A673 (cell line): ENCODE measurements around the gene ZNF91. TPM values are rescaled to one million over a fixed set of nuclear protein-coding genes. Genes with fewer than 3 reads are reported as not detected.

ENCODE experiments used
- BruUV-seq: library from RNA; stranded (reverse); fragments of 400-500 nt; replicated peaks from 2 replicates; lab custom pipeline; 2021; lab: Mats Ljungman, UMichigan
- CTCF ChIA-PET: fragments of 300-600 bp; sonication (Branson Sonifier 250); formaldehyde crosslinking; loops from one replicate; lab custom pipeline; 2022; ENCODE audit warnings: antibody characterized with exemption; lab: Charles Lee
- POLR2A ChIA-PET: fragments of 300-600 bp; sonication (Branson Sonifier 250); formaldehyde crosslinking; loops from one replicate; lab custom pipeline; 2022; ENCODE audit warnings: antibody characterized with exemption; ENCODE audit not compliant: low non-redundant PET; lab: Charles Lee
- DNase-seq: peaks from one replicate; pipeline ENCODE4 v3.0.0-alpha.2; 2015; ENCODE audit warnings: low spot score
- H3K27ac ChIP-seq: fragments of 200-600 bp; sonication (generic); 2 replicates; pipeline ENCODE4 v1.5.1; 2016; ENCODE audit warnings: mixed run types, low read depth, mild to moderate bottlenecking, mixed read lengths, antibody characterized with exemption, low read length; ENCODE audit not compliant: poor library complexity, severe bottlenecking
- H3K27me3 ChIP-seq: fragments of 200-600 bp; sonication (generic); replicated peaks from 2 replicates; pipeline ENCODE4 v1.6.1; 2017; ENCODE audit warnings: mixed run types, low read depth, mild to moderate bottlenecking, mixed read lengths, antibody characterized with exemption, low read length; ENCODE audit not compliant: insufficient read depth, poor library complexity
- H3K36me3 ChIP-seq: fragments of 200-600 bp; sonication (generic); 2 replicates; pipeline ENCODE4 v1.6.1; 2016; ENCODE audit warnings: mixed run types, mild to moderate bottlenecking, mixed read lengths, antibody characterized with exemption, low read length; ENCODE audit not compliant: insufficient read depth, poor library complexity, severe bottlenecking
- H3K4me1 ChIP-seq: fragments of 200-600 bp; sonication (generic); 2 replicates; pipeline ENCODE4 v1.6.1; 2017; ENCODE audit warnings: mixed run types, mild to moderate bottlenecking, mixed read lengths, antibody characterized with exemption, low read length; ENCODE audit not compliant: insufficient read depth, poor library complexity, severe bottlenecking
- H3K4me3 ChIP-seq: fragments of 200-600 bp; sonication (generic); 2 replicates; pipeline ENCODE4 v1.5.1; 2016; ENCODE audit warnings: low read depth, mixed run types, mild to moderate bottlenecking, mixed read lengths, low read length; ENCODE audit not compliant: poor library complexity, severe bottlenecking
- H3K9me3 ChIP-seq: fragments of 200-600 bp; sonication (generic); 2 replicates; pipeline ENCODE4 v1.6.1; 2016; ENCODE audit warnings: mixed run types, low read depth, mild to moderate bottlenecking, mixed read lengths, antibody characterized with exemption, low read length; ENCODE audit not compliant: poor library complexity, severe bottlenecking
- CTCF ChIP-seq: fragments of 300-800, 200-600 bp; sonication (generic); conservative IDR thresholded peaks from 2 replicates; pipeline ENCODE4 v1.5.1; 2017; ENCODE audit warnings: low read depth, mild to moderate bottlenecking, antibody characterized with exemption, low read length, moderate library complexity, mixed read lengths
- EZH2 ChIP-seq: fragments of 200-600 bp; sonication (generic); IDR thresholded peaks from 2 replicates; pipeline ENCODE4 v1.6.1; 2017; ENCODE audit warnings: borderline replicate concordance, low read depth, mild to moderate bottlenecking, mixed read lengths, antibody characterized with exemption, low read length; ENCODE audit not compliant: poor library complexity, severe bottlenecking
- intact Hi-C: fragments of 100-400 bp; cut with micrococcal nuclease; formaldehyde crosslinking; loops from one replicate; pipeline ENCODE4 v1.10.0; 2022; ENCODE audit not compliant: unreplicated experiment
- total RNA-seq: library from RNA; stranded (reverse); gene quantifications from 2 replicates; pipeline ENCODE4 v1.2.3, GENCODE V29; 2021

ZNF91 gene
- total RNA-seq, 1 experiment from 2014 or later, result 8.9 TPM

- ChIA-PET POLR2A (no interaction called here), CTCF (no interaction called here)
- Histone ChIP-seq H3K4me3 (no peak overlapping the region), H3K36me3 (no peaks in the 10 kb centered on the region), H3K27ac (no peak overlapping the region), H3K27me3 (no peaks in the 10 kb centered on the region), H3K9me3 (peaks cover 64% of the 10 kb centered on the region), H3K4me1 (no peaks in the 10 kb centered on the region)
- DNase-seq, result no peak
- BruUV-seq, result no TSS peak
- intact Hi-C loops, result no loop called here
- no peak for TF ChIP-seq EZH2
- TF ChIP-seq CTCF, result no peak
Measured at GRCh38 chr19:23351806-23352205, 43.5 kb downstream of the ZNF91 start.

GRCh38 chr19:23346696-23347095 is 48.6 kb downstream of the ZNF91 start:
- Histone ChIP-seq H3K4me1 (no peaks in the 10 kb centered on the region), H3K4me3 (no peak overlapping the region), H3K9me3 (peaks cover 57% of the 10 kb centered on the region), H3K27me3 (no peaks in the 10 kb centered on the region), H3K36me3 (no peaks in the 10 kb centered on the region), H3K27ac (no peak overlapping the region)
- DNase-seq, result no peak
- POLR2A ChIA-PET, result no interaction called here
- no peak for TF ChIP-seq EZH2
- no peak for TF ChIP-seq CTCF
- CTCF ChIA-PET, result no interaction called here
- no TSS peak for BruUV-seq
- intact Hi-C loops, result no loop called here

- Histone ChIP-seq H3K27ac (no peak overlapping the region), H3K4me1 (no peaks in the 10 kb centered on the region), H3K36me3 (no peaks in the 10 kb centered on the region), H3K4me3 (no peak overlapping the region), H3K27me3 (no peaks in the 10 kb centered on the region), H3K9me3 (peaks cover 55% of the 10 kb centered on the region)
- no peak for TF ChIP-seq CTCF
- TF ChIP-seq EZH2, result no peak
- ChIA-PET POLR2A (no interaction called here), CTCF (no interaction called here)
- intact Hi-C loops, result no loop called here
- DNase-seq, result no peak
- BruUV-seq, result no TSS peak
Measured at GRCh38 chr19:23345838-23346237, 49.4 kb downstream of the ZNF91 start.
